Eye (tissue), 1 donor: ENCODE data around the gene GPR89A.

ENCODE experiments used
- DNase-seq: peaks from one replicate; pipeline ENCODE4 v3.0.0-alpha.2; 2015

Gene GPR89A

DNA sequence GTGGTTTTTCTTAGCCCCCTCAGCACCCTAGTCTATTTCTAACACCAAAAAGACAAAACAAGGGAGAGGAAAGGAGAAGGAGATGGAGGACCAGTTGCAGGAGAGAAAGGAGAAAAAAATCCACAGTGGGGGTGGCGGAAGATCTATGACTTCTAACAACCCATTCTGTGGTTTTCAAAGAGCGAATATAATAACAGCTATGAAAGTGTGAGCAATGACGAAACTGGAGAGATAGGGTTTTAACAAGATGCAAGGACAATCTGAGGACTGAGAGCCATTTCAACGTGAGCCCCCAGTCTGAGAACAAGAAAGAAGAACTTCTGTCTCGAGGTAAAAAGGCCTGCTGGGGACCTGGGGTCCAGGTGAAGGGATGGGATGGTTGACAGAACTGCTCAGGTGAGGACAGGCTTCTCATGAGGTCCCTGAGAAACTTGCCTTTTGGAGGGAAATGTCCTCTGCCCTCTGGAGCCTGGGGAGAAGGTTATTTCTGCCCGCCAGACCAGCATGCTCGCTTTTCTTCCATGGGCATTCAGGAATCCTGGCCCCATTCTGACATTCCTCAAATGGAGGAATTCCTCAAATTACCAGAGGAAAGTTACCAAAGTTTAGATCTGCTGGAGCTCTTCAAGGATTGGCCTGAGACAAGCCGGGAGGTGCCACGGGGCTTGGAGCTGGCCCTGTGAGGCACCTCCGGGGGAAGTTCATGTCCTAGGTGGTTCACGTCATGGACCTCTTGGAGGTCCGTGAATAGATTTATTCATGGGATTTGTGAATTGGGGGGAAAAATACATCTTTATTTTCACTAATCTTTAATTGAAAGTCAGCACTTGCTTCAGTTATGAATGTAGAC, 111.7 kb downstream of the GPR89A start, which contains the start of gene CD160:
CD160 (plus strand) TSS at position 270 of the 850 bp plus-strand sequence. CDS start 8,829 bp downstream, outside the sequence.
- no peak for DNase-seq
